GM23248 (cell line): ENCODE results near the gene NT5M. TPM values are rescaled to one million over a fixed set of nuclear protein-coding genes. Genes with fewer than 3 reads are reported as not detected.
"Not testable (repeated sequence)": the region's sequence is repeated elsewhere in the genome, so short reads cannot be mapped to it uniquely, and the experiment has no call there.

Source experiments
- DNase-seq: peaks from one replicate; pipeline ENCODE4 v3.0.0-alpha.2; 2015
- H2AFZ ChIP-seq: fragments of 200-600 bp; sonication (generic); 2 replicates; pipeline ENCODE4 v1.6.1; 2016; ENCODE audit warnings: antibody characterized with exemption
- H3F3A ChIP-seq: fragments of 200-600 bp; sonication (generic); 2 replicates; pipeline ENCODE4 v1.6.1; 2016; ENCODE audit warnings: mild to moderate bottlenecking, antibody characterized with exemption, mixed run types; ENCODE audit not compliant: insufficient read depth
- H3K27ac ChIP-seq: fragments of 200-600 bp; sonication (generic); 2 replicates; pipeline ENCODE4 v1.5.1; 2016; ENCODE audit warnings: mild to moderate bottlenecking
- H3K27me3 ChIP-seq: fragments of 200-600 bp; sonication (generic); replicated peaks from 2 replicates; pipeline ENCODE4 v1.6.1; 2016; ENCODE audit warnings: mild to moderate bottlenecking; ENCODE audit not compliant: insufficient read depth
- H3K36me3 ChIP-seq: fragments of 200-600 bp; sonication (generic); 2 replicates; pipeline ENCODE4 v1.6.1; 2016; ENCODE audit warnings: low read depth, mild to moderate bottlenecking
- H3K4me1 ChIP-seq: fragments of 200-600 bp; sonication (generic); 2 replicates; pipeline ENCODE4 v1.6.1; 2016; ENCODE audit warnings: mild to moderate bottlenecking; ENCODE audit not compliant: insufficient read depth
- H3K4me2 ChIP-seq: fragments of 200-600 bp; sonication (generic); one replicate; pipeline ENCODE4 v1.6.1; 2016; ENCODE audit warnings: mild to moderate bottlenecking; ENCODE audit not compliant: unreplicated experiment
- H3K4me3 ChIP-seq: fragments of 200-600 bp; sonication (generic); 2 replicates; pipeline ENCODE4 v1.5.1; 2016; ENCODE audit warnings: mild to moderate bottlenecking
- H3K79me2 ChIP-seq: fragments of 200-600 bp; sonication (generic); 2 replicates; pipeline ENCODE4 v1.6.1; 2016; ENCODE audit warnings: mild to moderate bottlenecking; ENCODE audit not compliant: insufficient read depth
- H3K9ac ChIP-seq: fragments of 200-600 bp; sonication (generic); 2 replicates; pipeline ENCODE4 v1.6.1; 2016; ENCODE audit warnings: mild to moderate bottlenecking
- H3K9me2 ChIP-seq: fragments of 200-600 bp; sonication (generic); 2 replicates; pipeline ENCODE4 v1.6.1; 2016; ENCODE audit warnings: mixed run types, mild to moderate bottlenecking, moderate library complexity; ENCODE audit not compliant: insufficient read depth
- H3K9me3 ChIP-seq: fragments of 200-600 bp; sonication (generic); one replicate; pipeline ENCODE4 v1.6.1; 2017; ENCODE audit warnings: low read depth
- H4K20me1 ChIP-seq: fragments of 200-600 bp; sonication (generic); 2 replicates; pipeline ENCODE4 v1.6.0; 2016; ENCODE audit not compliant: insufficient read depth
- EZH2 ChIP-seq: fragments of 200-600 bp; sonication (generic); IDR thresholded peaks from 2 replicates; pipeline ENCODE4 v1.6.1; 2018; ENCODE audit warnings: antibody characterized with exemption, mild to moderate bottlenecking; ENCODE audit not compliant: insufficient read depth, poor library complexity, severe bottlenecking
- EZH2phosphoT487 ChIP-seq: fragments of 200-600 bp; sonication (generic); IDR thresholded peaks from 2 replicates; pipeline ENCODE4 v1.6.1; 2018; ENCODE audit warnings: antibody characterized with exemption, moderate library complexity, mild to moderate bottlenecking, low read depth; ENCODE audit not compliant: insufficient read depth
- WGBS, 2 experiments: methylation state at CpG; one replicate each; pipeline ENCODE4 v1.1.6; 2015 to 2017; ENCODE audit warnings: low lambda C conversion rate in 2 of 2, low coverage in 1 of 2; ENCODE audit errors: missing lambda C conversion rate in 2 of 2; 5-methylcytosine and 5-hydroxymethylcytosine counted together
- in situ Hi-C: fragments of 300-500 bp; cut with MboI; formaldehyde crosslinking; loops from 2 replicates; pipeline ENCODE4 v1.15.0; 2020
- polyA plus RNA-seq: library from polyadenylated mRNA; unstranded; fragments of >200 nt; fragmentation: Nextera tagmentation; extraction: Ambion mirVana; gene quantifications from 2 replicates; pipeline ENCODE4 v1.2.1, GENCODE V29; 2016
- total RNA-seq: library from RNA; depleted of rRNA; stranded (reverse); fragments of >200 nt; shearing (Covaris generic); gene quantifications from 2 replicates; pipeline ENCODE4 v1.2.3, GENCODE V29; 2014

NT5M gene
- total and polyA plus RNA-seq, 2 experiments from 2014 or later: 3.3 to 5.1 TPM

DNA sequence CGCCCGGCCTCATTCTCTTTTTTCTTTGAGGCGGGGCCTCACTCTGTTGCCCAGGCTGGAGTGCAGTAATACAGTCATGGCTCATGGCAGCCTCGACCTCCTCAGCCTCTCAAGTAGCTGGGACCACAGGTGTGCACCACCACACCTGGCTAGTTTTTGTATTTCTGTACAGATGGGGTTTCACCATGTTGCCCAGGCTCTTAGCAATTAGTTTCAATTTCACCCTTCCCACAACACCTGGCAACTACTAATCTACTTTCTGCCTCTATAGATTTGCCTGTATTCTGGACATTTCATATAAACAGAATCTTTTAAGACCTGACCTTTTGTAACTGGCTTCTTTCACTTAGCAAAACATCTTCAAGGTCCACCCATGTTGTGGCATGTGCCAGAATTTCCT, 8.0 kb upstream of the NT5M start:
- TF ChIP-seq EZH2phosphoT487 (no peak), EZH2 (no peak)
- Histone ChIP-seq H3K79me2 (no peaks in the 10 kb centered on the region), H3K9ac (no peak overlapping the region), H3K4me2 (no peak overlapping the region), H2AFZ (no peak overlapping the region), H3K4me3 (no peak overlapping the region), H3K36me3 (no peaks in the 10 kb centered on the region), H3K9me3 (no peaks in the 10 kb centered on the region), H3K9me2 (no peaks in the 10 kb centered on the region), H3K4me1 (peaks cover 21% of the 10 kb centered on the region), H3K27ac (no peak overlapping the region), H3K27me3 (no peaks in the 10 kb centered on the region), H3F3A (peaks cover 8% of the 10 kb centered on the region), H4K20me1 (no peaks in the 10 kb centered on the region)
- DNase-seq: no peak
- in situ Hi-C loops: no loop called here
- 82 to 84% methylated on average over 4 of the region's 4 CpGs for WGBS, 2 experiments

GRCh38 chr17:17297217-17297616, 6.0 kb upstream of the NT5M start:
- Histone ChIP-seq H3K9me2 (no peaks in the 10 kb centered on the region), H3K4me3 (no peak overlapping the region), H3K9me3 (no peaks in the 10 kb centered on the region), H3K36me3 (no peaks in the 10 kb centered on the region), H3F3A (peaks cover 8% of the 10 kb centered on the region), H2AFZ (no peak overlapping the region), H3K4me1 (peaks cover 21% of the 10 kb centered on the region), H3K4me2 (no peak overlapping the region), H3K27ac (no peak overlapping the region), H3K9ac (no peak overlapping the region), H4K20me1 (no peaks in the 10 kb centered on the region), H3K79me2 (no peaks in the 10 kb centered on the region), H3K27me3 (no peaks in the 10 kb centered on the region)
- no peak for TF ChIP-seq EZH2
- no peak for TF ChIP-seq EZH2phosphoT487
- DNase-seq: peak; percentile 23
- in situ Hi-C loops: no loop called here
- 97 to 100% methylated on average over 3 of the region's 3 CpGs for WGBS, 2 experiments

- no peaks in the 10 kb centered on the region for H3K9me3 ChIP-seq
- TF ChIP-seq EZH2phosphoT487 (no peak), EZH2 (no peak)
- in situ Hi-C loops: no loop called here
- H3F3A ChIP-seq: peaks cover 8% of the 10 kb centered on the region
- H3K4me2 ChIP-seq: peak overlapping the region; percentile 9
- H3K4me3 ChIP-seq: no peak overlapping the region
- peaks cover 21% of the 10 kb centered on the region for H3K4me1 ChIP-seq
- peak; percentile 67 for DNase-seq
- H3K27me3 ChIP-seq: no peaks in the 10 kb centered on the region
- H4K20me1 ChIP-seq: no peaks in the 10 kb centered on the region
- H3K9ac ChIP-seq: no peak overlapping the region
- WGBS, 2 experiments: 16 to 21% methylated on average over 3 of the region's 3 CpGs
- no peaks in the 10 kb centered on the region for H3K79me2 ChIP-seq
- H3K27ac ChIP-seq: no peak overlapping the region; the same call in 1 of the 2 replicates
- H2AFZ ChIP-seq: no peak overlapping the region
- H3K36me3 ChIP-seq: no peaks in the 10 kb centered on the region
- no peaks in the 10 kb centered on the region for H3K9me2 ChIP-seq
Measured at GRCh38 chr17:17298108-17298507, 5.1 kb upstream of the NT5M start.

- no peak overlapping the region for H3K27ac ChIP-seq
- H3K4me3 ChIP-seq: peak overlapping the region; percentile 16; the same call in 1 of the 2 replicates
- DNase-seq: peak; percentile 79
- H4K20me1 ChIP-seq: no peaks in the 10 kb centered on the region
- peaks cover 8% of the 10 kb centered on the region for H3F3A ChIP-seq
- WGBS, 2 experiments: 25 to 34% methylated on average over 33 to 35 of the region's 35 CpGs
- H3K4me2 ChIP-seq: no peak overlapping the region
- no peaks in the 10 kb centered on the region for H3K9me3 ChIP-seq
- no peaks in the 10 kb centered on the region for H3K79me2 ChIP-seq
- no peak overlapping the region for H3K9ac ChIP-seq
- no peaks in the 10 kb centered on the region for H3K36me3 ChIP-seq
- peak overlapping the region; percentile 50 for H2AFZ ChIP-seq
- no peaks in the 10 kb centered on the region for H3K9me2 ChIP-seq
- TF ChIP-seq EZH2 (no peak), EZH2phosphoT487 (no peak)
- peaks cover 21% of the 10 kb centered on the region for H3K4me1 ChIP-seq
- no peaks in the 10 kb centered on the region for H3K27me3 ChIP-seq
- in situ Hi-C loops: no loop called here
Measured at GRCh38 chr17:17300624-17301568, 2.3 kb upstream of the NT5M start.

DNA sequence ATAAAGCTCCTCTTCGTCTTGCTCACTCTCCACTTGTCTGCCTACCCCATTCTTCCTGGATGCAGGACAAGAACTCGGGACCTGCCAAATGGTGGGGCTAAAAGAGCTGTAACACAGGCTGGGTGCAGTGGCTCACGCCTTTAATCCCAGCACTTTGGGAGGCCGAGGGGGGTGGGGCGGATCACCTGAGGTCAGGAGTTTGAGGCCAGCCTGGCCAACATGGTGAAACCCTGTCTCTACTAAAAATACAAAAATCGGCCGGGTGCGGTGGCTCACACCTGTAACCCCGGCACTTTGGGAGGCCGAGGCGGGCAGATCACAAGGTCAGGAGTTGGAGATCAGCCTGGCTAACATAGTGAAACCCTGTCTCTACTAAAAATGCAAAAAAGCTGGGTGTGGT, 1.5 kb upstream of the NT5M start:
- H3K9me3 ChIP-seq, H3K36me3 ChIP-seq, H4K20me1 ChIP-seq, H2AFZ ChIP-seq, H3K27me3 ChIP-seq, H3K79me2 ChIP-seq, H3K4me3 ChIP-seq, in situ Hi-C loops, H3K9me2 ChIP-seq, DNase-seq, H3F3A ChIP-seq, H3K9ac ChIP-seq, H3K4me2 ChIP-seq, H3K27ac ChIP-seq: not testable (repeated sequence)
- WGBS, 2 experiments: 94% methylated on average over 11 of the region's 11 CpGs
- H3K4me1 ChIP-seq: peaks cover 16% of the 10 kb centered on the region
